Measurements from ENCODE around the gene TMEM145.

Gene TMEM145

DNA sequence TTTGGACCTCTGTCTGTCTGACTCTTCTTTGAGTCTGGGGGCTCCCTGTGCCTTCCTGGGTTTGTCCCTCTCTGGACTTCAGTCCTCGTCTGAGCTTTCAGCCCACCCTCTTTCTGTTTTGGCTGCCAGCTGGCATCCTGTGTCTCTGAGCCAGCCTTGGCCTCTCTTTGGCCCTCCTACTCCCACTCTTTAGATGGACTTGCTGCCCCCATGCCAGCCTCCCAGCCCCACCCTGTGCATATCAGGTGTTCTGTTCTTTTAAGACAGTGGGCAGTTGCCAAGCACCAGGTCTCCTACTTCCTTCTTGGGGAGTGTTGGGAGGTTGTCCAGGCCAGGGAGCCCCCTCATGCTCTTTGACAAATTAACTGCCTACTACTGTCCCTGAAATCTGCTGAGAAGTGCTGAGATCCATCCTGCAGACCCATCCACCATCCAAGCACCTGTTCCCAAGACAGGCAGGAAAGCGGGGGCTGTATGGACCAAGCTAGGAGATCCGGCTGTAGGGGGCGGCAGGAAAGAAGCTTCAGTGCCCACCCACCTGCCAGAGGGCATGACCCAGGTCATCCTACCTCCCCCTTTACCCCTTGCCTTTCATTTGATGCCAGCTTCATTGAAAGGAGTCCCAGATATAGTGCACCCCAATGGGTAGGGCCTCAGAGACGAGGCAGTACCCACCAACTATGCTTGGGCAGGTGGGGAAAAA is 34.5 kb upstream of the TMEM145 start:
- peak in 1 of 2 experiments; percentile 60 for DNase-seq

DNA sequence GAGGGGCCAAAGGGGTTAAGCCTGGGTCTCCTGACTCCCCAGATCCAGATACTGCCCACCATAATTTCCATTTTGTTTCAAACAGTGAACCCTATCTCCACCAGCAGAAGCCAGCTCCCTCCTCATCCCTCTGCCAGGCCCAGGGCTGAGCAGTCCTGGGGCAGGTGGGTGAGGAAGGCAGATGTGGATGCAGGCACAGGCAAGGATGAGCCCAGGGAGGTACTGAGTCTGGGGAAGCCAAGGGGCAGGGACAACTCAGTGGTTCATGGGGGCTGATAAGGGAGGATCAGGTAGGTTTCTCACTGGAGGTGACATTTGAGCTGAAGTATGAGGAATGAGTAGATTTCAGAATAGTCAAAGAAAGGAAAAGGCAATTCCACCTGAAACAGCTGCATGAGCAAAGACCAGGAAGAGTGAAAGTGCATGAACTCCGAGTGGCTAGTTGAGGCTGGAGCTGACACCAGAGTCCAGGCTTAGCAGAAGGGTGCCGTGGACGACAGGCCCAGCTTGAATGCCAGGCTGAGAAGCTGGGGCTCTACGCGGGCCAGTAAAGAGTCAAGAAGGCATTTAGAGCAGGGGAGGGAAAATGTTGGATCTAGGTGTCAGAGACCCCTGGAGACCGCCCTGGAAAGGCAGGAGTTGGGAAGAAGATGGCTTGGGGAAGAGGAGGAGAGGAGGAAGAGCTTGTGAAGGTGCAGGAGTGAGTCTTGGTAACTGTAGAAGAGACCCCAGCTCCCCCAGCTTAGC is 33.8 kb upstream of the TMEM145 start:
- peak in 1 of 2 experiments; percentile 68 for DNase-seq

DNA sequence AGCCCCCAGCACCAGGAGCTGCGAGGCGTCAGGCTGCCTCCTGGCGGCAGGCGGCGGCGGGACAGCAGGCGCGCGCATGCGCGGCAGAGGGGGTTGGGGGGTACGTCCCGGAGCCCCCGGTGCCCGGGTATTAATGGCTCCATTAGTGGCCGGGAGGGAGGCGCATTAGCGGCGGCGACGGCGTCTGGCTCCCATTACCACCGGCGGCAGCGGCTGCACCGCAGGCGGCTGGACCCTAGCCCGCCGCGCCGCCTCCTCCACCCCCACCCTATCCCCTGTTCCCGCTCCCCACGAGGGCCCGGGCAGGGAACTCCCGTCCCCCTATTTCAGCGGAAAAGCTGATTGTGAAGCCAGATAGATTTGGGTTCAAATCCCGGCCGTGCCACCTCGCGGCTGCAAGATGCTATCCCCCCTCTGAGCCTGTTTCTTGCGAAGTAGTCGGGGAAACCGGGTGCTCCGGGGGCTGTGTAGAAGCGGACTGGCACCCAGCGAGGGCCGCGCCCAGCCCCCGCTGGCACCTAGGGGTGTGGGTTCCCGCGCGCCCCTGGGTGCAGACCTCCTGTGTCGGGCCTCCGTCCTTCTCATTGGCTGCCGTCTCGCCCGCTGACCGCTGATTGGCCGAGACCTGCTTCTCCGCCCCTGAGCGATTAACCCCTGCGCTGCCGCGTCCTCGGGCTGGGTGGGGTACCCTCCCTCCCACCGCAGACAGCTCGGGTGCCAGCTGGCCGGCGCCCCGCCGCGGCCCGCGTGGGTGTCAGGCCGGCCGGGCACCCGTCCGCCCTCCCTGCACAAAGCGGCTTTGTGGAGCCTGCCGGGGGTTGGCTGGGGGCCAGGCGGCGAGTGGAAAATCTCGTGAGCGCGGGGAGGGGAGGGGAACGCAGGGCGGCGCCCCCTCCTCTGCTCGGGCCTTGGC is 33.0 kb upstream of the TMEM145 start:
- peak; percentile 88 to 94 for DNase-seq

DNA sequence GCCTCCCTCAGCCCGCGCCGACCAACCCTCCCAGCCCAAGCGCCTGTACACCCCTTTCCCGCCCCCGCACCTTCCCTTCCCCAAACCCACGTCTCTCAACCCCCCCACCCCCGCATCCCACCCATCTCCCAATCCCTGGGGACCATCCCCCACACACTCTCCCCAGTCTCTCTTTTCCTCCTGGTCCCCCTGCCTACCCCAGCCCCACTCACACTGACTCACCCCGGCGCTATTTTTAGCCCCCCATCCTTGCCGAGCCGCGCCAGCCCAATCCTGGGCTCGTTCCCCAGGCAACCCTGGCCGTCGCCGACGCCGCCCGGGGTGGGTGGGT is 32.3 kb upstream of the TMEM145 start:
- DNase-seq, result peak in 1 of 2 experiments; percentile 69

DNA sequence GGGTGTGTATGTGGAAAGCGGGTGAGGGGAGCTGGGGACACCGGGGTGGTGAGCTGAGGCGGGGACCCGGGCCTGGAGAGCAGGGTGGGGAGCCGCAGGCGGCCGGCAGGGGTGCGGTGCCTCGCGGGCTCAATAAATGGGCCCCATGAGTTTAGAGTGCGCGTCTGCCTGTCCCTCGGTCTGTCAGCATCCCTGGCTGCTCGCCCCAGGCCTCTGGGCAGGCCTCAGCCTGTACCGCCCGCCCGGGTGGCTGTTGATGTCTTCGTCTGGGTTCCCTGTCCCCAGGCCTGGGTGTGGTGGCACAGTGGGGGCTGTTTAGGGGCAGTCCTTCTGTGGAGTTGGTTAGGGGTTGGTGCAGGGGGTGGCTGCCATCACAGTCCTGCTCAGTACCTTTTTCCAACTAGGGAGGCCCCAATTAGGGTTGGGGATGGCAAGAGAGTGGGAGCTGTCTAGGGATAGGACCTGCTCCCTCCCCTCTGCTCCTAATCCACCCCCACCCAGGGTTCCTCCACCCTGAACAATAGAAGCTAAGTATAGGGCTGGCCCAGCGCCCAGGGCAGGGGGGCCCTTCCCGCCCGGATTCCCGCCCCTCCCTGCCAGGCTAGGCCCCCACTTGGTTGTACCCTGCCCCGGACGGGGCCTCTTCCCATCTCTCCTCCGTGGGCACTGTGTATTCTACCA is 31.8 kb upstream of the TMEM145 start:
- peak; percentile 50 to 63 for DNase-seq

DNA sequence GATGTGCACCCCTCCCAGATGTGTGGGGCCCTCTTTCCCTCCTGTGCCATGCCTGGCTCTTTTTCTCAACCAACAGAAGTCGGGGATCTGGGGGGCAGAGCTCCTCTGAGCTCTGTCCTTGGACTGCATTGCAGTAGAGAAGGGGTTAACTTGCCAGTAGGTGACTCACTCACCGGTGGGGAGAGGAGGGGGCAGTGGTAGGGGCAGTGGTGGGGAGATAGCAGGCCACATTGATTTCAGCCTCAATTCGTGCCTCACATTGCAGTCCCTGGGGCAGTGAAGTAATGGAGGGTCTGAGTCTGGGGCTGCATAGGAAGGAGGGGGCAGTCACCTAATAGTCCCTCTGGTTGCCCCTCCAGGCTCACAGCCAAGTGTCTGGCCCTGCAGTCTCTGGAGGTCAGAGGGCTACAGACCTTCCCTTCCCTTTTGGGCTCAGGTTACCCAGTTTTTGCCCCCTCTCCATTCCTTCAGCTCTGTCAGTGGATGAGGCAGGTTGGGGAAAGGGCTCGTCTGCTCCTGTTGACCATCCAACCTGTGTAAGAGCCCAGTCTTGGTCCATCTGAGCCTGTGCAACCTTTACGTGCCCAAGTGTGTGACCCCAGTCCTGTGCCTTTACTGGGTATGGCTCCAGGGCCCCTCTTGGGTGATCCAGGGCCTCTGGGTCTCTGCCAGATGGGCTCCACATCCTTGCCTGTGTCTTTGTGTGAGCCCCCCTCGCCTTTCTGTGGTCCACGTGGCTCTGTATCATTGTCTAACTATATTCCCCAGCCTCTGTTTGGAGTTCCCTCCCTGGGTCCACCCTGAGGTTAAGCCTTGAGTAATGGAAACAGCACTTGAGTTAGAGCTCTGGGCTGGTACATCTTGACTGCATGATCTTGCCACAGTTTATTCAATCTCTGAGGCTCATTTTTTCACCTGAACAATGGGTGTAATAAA is 31.0 kb upstream of the TMEM145 start:
- peak in 1 of 2 experiments; percentile 55 for DNase-seq

DNA sequence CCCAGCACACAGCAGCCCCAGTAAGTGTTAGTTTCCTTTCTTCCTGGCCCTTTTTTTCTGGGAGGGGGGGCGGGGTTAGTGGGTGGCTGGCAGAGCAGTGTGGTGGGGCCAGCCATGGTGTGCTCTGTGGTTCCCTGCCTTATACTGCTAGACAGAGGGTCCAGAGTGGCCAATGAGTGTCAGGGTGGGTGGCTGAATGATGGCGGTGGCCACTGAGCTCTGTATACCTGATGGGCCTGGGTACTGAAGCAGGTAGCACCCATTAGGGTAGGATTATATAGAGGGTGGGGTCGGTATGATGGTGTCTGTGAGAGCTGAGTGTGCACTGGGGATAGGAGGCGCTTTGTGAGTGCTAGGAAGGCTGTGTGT is 30.3 kb upstream of the TMEM145 start:
- no peak for DNase-seq

DNA sequence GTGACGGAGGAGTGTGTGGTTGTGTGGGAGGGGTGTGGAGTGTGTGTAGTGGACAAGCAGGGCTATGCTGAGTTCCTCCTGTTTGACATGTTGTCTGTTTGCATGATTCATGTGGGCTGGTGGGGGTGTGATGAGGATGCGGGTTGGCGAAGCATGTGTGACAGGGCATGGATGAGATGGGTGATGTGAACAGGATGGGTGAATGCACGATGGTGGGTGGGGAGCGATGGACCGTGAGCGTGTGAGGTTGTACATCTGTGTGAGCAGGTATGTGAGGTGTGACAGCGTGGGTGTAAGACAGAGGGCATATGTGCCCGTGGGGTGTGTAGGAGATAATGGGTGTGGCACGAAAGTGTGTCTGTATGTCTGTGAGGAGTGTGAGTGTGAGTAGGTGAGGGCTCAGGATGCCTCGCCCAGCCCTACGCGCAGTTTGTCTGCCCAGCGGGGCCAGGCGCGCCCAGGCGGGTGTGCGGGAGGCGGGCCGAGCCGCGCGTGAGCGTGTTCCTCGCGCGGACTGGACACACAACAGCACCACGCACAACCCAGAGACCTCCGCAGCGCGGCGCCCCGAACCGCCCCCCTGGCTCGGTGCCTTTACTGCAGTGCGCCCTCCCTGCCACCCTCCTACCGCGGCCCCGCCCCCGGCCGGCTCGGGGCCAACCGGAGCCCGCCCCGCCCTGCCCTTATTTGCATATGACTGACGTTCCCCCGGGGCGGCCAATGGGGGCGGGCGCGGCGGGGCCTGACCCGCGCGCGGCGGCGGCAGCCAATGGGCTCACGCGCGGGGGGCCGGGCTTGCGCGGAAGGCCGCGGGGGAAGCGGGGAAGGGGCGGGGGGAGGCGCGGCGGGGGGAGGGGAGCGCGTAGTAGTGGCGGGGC is 29.7 kb upstream of the TMEM145 start:
- peak; percentile 86 to 97 for DNase-seq

DNA sequence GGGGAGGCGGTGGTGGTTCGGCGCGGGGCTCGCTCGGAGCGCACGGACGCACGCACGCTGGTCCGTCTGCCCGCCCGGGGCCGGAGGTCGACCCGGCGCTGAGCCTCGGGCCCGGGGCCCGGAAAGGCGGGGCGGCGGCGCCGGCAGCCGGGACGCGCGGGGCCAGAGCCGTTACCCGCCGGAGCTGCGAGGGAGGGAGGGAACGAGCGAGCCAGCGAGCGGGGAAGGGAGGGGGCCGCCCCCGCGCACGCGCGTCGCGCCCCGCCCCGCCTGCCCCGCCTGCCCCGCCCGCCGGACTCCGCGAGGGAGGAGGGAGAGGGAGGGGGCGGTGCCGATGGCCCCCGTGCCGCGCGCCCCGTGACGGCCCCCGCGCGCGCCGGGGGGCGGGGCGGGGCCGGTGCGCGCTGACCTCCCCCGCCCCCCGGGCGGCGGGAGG is 29.0 kb upstream of the TMEM145 start:
- peak; percentile 56 to 89 for DNase-seq

DNA sequence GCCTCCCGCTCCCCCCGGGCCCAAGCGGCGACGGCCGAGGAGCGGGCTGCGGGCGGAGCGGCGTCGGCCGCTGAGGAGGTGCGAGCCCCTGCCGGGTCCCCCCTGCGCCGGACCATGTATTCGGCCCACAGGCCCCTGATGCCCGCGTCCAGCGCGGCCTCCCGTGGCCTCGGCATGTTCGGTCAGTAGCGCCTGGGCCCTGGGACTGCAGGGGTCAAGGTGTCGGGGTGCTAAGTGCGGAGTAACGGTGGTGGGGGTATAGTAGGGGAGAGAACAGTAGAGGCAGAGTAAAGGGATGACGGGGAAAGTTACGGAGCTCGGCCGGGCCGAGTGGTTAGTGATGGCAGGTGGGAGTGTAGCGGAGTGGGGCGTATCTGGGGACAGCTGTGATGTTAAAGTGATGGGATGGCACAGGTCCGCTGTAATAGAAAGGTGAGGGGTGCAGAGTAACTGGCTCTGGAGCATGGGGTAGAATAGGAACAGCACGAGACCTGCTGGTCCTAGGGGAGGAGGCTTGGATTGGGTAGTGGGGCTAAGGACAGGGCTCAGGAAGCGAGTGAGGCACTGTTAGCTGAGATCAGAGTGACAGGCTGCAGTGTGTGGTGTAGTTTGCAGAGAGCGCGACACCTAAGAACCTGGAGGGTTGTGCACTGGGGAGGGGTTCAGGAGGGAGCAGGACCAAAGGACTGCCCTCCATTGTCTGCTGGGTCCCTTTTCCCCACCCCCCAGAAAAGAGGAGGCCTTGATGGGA is 28.3 kb upstream of the TMEM145 start:
- no peak for DNase-seq

DNA sequence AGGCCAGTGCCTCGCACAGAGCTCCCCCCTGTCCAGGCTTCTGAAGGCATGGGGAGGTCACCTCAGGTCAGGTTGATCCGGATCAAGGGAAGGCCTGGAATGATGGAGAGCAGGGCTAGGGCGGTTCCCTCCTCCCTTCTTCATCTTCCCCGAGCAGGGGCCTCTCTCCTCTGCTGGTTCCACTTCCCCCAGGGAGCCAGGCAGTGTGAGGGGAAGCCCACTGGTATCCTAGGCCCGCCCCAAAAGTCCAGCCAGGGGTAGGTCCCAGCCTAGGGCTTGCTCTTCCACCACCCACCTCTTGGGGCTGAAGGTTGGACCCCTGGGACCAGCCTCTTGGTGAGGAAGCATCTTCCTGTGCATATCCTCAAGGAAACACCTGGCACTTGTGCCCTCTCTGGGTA is 27.6 kb upstream of the TMEM145 start:
- no peak for DNase-seq

DNA sequence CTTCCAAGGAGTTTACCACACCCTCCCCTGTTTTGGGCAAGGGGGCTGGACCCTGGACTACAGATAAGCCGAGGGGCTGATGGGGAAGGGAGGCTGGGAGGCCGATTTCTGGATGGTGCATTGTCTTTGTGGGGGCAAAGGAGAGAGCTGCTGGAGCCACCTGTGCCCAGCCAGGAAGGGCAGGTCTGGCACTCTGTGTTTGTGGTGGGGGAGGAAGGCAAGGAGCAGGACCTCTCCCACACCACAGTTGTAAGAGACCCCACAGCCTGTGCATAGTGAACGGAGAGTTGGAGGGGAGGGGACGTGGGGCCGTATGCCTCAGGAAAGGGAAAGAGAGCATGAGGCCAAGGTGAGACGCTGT is 27.1 kb upstream of the TMEM145 start:
- no peak for DNase-seq

DNA sequence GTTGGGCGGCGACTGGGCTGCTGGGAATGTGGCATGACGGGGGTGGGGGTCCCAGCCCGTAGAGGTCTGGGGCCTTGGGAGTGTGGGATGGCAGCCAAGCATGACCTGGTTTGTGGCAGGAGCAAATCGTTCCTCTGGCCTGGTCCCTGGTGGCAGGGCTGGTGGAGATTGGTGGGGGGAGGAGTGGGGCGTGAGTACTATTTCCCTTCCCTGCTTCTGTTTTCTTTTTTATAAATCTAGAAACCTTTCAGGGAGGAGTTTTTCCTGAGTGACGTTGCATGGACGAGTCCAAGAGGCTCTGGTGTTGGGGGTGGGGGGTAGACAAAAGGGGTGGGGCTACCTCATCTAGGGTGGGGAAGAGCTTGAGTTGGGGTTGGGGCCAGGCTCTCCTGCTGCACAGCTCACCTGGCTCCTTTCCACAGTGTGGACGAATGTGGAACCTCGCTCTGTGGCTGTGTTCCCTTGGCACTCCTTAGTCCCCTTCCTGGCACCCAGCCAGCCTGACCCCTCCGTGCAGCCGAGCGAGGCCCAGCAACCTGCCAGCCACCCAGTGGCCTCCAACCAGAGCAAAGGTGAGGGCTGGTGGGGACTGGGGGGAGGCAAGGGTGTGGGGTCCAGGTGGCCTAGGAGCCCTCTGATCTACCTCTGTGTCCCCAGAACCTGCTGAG is 26.6 kb upstream of the TMEM145 start:
- peak in 1 of 2 experiments; percentile 32 for DNase-seq

DNA sequence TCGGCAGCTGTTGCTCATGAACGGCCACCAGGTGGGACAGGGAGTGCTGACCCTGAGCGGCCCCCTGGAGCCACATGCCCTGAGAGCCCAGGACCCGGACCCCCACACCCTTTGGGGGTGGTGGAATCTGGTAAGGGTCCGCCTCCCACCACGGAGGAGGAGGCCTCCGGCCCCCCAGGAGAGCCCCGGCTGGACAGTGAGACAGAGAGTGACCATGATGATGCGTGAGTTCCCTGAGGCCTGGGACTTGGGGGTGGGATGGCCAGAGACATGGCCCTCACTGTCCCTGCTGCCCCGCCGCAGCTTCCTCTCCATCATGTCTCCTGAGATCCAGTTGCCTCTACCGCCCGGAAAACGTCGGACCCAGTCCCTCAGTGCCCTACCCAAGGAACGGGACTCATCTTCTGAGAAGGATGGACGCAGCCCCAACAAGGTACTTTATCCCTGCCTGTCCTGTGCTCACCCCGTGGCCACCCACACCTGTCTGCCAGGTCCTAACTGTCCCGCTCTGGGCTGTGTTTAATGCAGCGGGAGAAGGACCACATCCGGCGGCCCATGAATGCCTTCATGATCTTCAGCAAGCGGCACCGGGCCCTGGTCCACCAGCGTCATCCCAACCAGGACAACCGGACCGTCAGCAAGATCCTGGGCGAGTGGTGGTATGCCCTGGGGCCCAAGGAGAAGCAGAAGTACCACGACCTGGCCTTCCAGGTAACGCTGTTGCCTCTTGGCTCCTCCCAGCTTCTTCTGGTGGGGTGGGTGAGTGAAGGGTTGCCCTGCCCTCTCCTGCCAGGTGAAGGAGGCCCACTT is 25.9 kb upstream of the TMEM145 start:
- no peak for DNase-seq

DNA sequence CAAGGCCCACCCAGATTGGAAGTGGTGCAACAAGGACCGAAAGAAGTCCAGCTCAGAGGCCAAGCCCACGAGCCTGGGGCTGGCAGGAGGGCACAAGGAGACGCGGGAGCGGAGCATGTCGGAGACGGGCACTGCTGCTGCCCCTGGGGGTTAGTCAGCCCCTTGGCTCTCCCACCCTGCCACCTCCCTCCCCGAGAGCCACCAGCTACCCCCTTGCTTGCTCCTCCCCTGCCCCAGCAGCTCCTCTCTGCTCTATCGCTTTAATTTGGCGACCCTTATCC is 25.3 kb upstream of the TMEM145 start:
- DNase-seq, result no peak

DNA sequence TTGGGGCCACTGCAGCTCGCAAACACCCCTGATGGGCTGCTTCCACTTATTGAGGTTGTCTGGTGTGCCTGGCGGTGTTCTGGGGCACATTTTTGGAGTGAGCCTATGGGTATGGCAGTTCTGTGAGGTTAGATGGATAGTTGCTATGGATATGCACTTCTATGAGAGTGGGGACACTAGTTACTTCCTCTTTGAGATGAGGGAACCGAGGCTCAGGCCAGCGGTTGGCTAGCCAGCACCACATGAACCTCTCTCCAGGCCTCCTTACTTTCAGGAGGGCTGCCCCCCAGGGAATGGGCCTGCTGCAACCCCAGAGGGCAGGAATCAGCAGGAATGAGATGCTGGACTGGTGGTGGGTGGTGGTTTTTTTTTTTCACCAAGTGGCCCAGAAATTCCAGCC is 24.7 kb upstream of the TMEM145 start:
- no peak for DNase-seq

DNA sequence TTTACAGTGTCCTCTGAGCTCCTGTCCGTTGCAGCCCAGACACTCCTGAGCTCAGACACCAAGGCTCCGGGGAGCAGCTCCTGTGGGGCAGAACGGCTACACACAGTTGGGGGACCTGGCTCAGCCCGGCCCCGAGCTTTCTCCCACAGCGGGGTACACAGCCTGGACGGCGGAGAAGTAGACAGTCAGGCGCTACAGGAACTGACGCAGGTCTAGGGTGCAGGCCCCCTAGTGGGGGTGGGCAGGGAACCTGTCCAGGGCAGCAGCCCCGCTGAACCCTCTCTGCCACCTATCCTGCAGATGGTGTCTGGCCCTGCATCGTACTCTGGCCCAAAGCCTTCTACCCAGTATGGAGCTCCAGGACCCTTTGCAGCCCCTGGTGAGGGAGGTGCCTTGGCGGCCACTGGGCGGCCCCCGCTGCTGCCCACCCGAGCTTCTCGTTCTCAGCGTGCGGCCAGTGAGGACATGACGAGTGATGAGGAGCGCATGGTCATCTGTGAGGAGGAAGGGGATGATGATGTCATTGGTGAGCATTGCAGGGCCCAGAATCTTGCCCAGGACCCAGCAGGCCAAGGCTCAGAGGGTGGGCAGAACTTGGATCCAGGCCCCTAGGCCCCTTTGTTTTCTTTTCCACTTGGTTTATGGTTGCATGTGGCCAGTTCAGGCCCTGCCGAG is 24.1 kb upstream of the TMEM145 start:
- no peak for DNase-seq

DNA sequence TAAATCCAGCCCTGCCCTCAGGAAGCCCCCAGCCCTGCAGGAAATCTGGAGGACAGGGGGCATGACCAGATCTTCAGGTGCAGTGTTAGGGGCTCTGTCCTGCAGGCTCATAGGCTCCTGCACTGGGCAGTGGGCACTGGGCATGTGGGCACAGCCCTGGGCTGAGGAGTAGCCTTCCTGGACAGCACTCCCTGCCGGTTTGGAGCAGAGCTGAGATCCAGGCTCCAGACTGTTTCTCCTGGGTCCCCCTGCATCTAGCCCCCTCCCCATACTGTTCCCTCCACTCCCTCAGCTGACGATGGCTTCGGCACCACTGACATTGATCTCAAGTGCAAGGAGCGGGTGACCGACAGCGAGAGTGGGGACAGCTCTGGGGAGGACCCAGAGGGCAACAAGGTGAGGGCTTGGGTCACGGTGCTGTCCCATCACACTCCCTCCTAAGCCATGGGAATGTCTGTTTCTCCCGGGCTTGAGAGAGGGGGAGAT is 23.5 kb upstream of the TMEM145 start:
- no peak for DNase-seq
